A549 (cell line): ENCODE data around the gene PURB.

Experiments
- CTCF ChIP-seq: fragments of >200 bp; sonication (Bioruptor Twin); formaldehyde crosslinking; IDR thresholded peaks from 3 replicates; pipeline ENCODE4 v1.5.1; 2016
- TF ChIP-seq, protein P1 (sequence below): IDR thresholded peaks from 2 replicates; pipeline ENCODE4 v1.6.1; 2012

DNA sequence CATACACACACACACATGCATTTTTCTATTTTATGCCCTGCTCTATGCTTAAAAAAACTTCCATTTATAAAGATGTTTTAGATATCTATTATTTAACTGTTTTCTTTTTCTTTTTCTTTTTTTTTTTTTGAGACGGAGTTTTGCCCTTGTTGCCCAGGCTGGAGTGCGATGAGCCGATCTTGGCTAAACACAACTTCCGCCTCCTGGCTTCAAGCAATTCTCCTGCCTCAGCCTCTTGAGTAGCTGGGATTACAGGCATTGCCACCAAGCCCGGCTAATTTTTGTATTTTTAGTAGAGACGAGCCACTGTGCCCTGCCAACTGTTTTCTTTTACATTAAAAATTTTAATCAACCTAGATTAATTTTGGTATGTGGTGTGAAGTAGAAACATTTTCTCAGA lies 45.6 kb upstream of the PURB start:
- TF ChIP-seq CTCF = no peak
- TF ChIP-seq, protein P1, sequence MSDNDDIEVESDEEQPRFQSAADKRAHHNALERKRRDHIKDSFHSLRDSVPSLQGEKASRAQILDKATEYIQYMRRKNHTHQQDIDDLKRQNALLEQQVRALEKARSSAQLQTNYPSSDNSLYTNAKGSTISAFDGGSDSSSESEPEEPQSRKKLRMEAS = no peak
